ENCODE results near the gene ATP8A2. TPM values are rescaled to one million over a fixed set of nuclear protein-coding genes. Genes with fewer than 3 reads are reported as not detected.

Gene ATP8A2
- total and polyA plus RNA-seq, 10 of the 15 experiments (the other 5 are each of a cell fraction or from before 2014, with no cell fraction given): 0.01 to 0.04 (median 0.04) TPM; not detected in 7

GRCh38 chr13:25967144-25967543, 595.4 kb downstream of the ATP8A2 start:
- WGBS (ENCODE audit: insufficient coverage, insufficient replicate concordance, low lambda C conversion rate, missing lambda C conversion rate): 44% methylated on average over 4 of the region's 4 CpGs
- Histone ChIP-seq H3K79me2 (ENCODE audit: control insufficient read depth, insufficient read depth, low read length) (no peaks in the 10 kb centered on the region), H3K4me1 (ENCODE audit: control insufficient read depth, insufficient read depth, low read length) (no peaks in the 10 kb centered on the region), H3K9me3 (replicated peaks; ENCODE audit: control insufficient read depth, insufficient read depth, low read length) (no peaks in the 10 kb centered on the region), H3K4me2 (ENCODE audit: control insufficient read depth, insufficient read depth) (no peak overlapping the region), H4K20me1 (ENCODE audit: control insufficient read depth, insufficient read depth) (no peaks in the 10 kb centered on the region; the same call in 1 of the 2 replicates), H3K36me3 (ENCODE audit: control insufficient read depth in 2 of 2, insufficient read depth in 2 of 2, low read length in 1 of 2) (no peaks in the 10 kb centered on the region), H3K27me3 (replicated peaks in 1 of 2; ENCODE audit: control insufficient read depth in 2 of 2, insufficient read depth in 2 of 2, low read length in 1 of 2) (no peaks in the 10 kb centered on the region), H3K4me3 (no peak overlapping the region), H3K27ac (ENCODE audit: control insufficient read depth, insufficient read depth) (no peak overlapping the region), H2AFZ (ENCODE audit: control insufficient read depth, low read depth, low read length) (no peak overlapping the region), H3K9ac (ENCODE audit: control insufficient read depth, insufficient read depth, low read length) (no peak overlapping the region)
- FAIRE-seq (no peak), ATAC-seq (no peak), DNase-seq (ENCODE audit: low read depth, low spot score) (no peak)
- intact Hi-C loops (cut with micrococcal nuclease; ENCODE audit: unreplicated experiment): no loop called here
- BruUV-seq (replicated peaks): no TSS peak
- CTCF ChIA-PET: no interaction called here
- SMC1A ChIA-PET (ENCODE audit: uncharacterized antibody, unreplicated experiment): no interaction called here
- in situ Hi-C loops (cut with MboI): no loop called here
- RAD21 ChIA-PET (ENCODE audit: unreplicated experiment): no interaction called here
- POLR2A ChIA-PET: no interaction called here
- TF ChIP-seq SREBF2 (IDR thresholded peaks at IDR 0.05; ENCODE audit: low read length) (no peak), POU2F2 (IDR thresholded peaks at IDR 0.05; ENCODE audit: borderline replicate concordance, low read depth, low read length) (no peak), WRNIP1 (IDR thresholded peaks at IDR 0.05; ENCODE audit: borderline replicate concordance, low read depth, low read length) (no peak)

DNA sequence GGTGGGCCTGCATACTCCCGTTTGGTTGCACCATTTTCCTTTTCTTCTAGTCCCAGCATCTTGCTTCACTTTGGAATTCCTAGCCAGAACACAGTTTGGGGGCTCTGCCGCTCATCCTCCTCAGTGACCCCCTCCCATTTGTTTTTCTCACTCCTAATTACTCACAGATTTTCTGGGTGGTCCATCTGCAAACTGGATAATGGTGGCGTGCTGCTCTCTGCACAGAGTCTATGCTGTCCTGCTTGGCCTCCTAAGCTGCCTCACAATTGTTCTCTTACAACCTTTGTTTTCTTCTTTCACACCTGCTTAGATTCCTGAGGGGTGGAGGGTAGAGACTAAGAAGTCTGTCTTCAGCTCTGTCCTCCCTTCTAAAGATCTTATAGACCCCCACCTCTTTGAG, 599.3 kb downstream of the ATP8A2 start:
- FAIRE-seq (no peak), DNase-seq (ENCODE audit: low read depth, low spot score) (no peak), ATAC-seq (no peak)
- no peaks in the 10 kb centered on the region for H3K79me2 ChIP-seq (ENCODE audit: control insufficient read depth, insufficient read depth, low read length)
- no peak overlapping the region for H3K4me2 ChIP-seq (ENCODE audit: control insufficient read depth, insufficient read depth)
- no peak overlapping the region for H3K27ac ChIP-seq (ENCODE audit: control insufficient read depth, insufficient read depth)
- in situ Hi-C loops (cut with MboI) (no loop called here), intact Hi-C loops (cut with micrococcal nuclease; ENCODE audit: unreplicated experiment) (no loop called here)
- no peak overlapping the region for H2AFZ ChIP-seq (ENCODE audit: control insufficient read depth, low read depth, low read length)
- POLR2A ChIA-PET: no interaction called here
- WGBS (ENCODE audit: insufficient coverage, insufficient replicate concordance, low lambda C conversion rate, missing lambda C conversion rate): 33% methylated on average over 3 of the region's 3 CpGs
- SMC1A ChIA-PET (ENCODE audit: uncharacterized antibody, unreplicated experiment): no interaction called here
- no peak overlapping the region for H3K9ac ChIP-seq (ENCODE audit: control insufficient read depth, insufficient read depth, low read length)
- H3K9me3 ChIP-seq (replicated peaks; ENCODE audit: control insufficient read depth, insufficient read depth, low read length): no peaks in the 10 kb centered on the region
- no TSS peak for BruUV-seq (replicated peaks)
- no peak overlapping the region for H3K4me3 ChIP-seq
- no peaks in the 10 kb centered on the region for H3K27me3 ChIP-seq (replicated peaks in 1 of 2; ENCODE audit: control insufficient read depth in 2 of 2, insufficient read depth in 2 of 2, low read length in 1 of 2)
- no peaks in the 10 kb centered on the region; the same call in 1 of the 2 replicates for H4K20me1 ChIP-seq (ENCODE audit: control insufficient read depth, insufficient read depth)
- RAD21 ChIA-PET (ENCODE audit: unreplicated experiment): no interaction called here
- H3K36me3 ChIP-seq (ENCODE audit: control insufficient read depth in 2 of 2, insufficient read depth in 2 of 2, low read length in 1 of 2): no peaks in the 10 kb centered on the region
- H3K4me1 ChIP-seq (ENCODE audit: control insufficient read depth, insufficient read depth, low read length): no peaks in the 10 kb centered on the region
- CTCF ChIA-PET: no interaction called here
- TF ChIP-seq GATAD2B (conservative IDR thresholded peaks at IDR 0.05; ENCODE audit: low read depth) (no peak), REST (IDR thresholded peaks at IDR 0.05; ENCODE audit: low read depth, low read length) (no peak), LARP7 (IDR thresholded peaks at IDR 0.05) (no peak), SREBF2 (IDR thresholded peaks at IDR 0.05; ENCODE audit: low read length) (no peak), ZBTB11 (CRISPR knock-in tag; IDR thresholded peaks at IDR 0.05) (no peak), RCOR1 (conservative IDR thresholded peaks at IDR 0.05; ENCODE audit: low read depth, low read length) (no peak)

All from GM12878 (cell line).